Inferior parietal cortex (tissue), 1 donor: ENCODE data around the gene EXOSC2.

Experiments used
- DNase-seq: peaks from one replicate; pipeline ENCODE4 v3.0.0-alpha.2; 2016; ENCODE audit errors: extremely low spot score

EXOSC2 gene

DNA sequence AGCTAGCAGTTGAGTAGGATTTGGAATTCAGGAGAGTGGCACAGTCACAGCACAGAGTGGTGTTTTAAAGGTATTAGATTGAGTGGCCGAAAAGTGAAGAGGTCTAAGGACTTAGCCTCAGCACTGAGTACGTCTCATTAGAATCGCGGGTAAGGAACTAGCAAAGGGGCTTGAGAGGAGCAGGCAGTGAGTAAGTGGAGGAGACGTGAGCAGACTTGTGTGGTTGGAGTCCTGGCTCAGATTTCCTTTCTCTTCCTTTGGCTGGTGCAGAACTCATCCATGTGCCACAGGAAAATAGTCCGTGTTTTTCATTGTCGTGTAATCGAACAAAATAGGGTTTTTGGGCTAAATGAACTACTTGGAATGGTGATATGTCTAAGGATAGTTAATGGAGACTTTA lies 3.4 kb downstream of the EXOSC2 start:
- no peak for DNase-seq

DNA sequence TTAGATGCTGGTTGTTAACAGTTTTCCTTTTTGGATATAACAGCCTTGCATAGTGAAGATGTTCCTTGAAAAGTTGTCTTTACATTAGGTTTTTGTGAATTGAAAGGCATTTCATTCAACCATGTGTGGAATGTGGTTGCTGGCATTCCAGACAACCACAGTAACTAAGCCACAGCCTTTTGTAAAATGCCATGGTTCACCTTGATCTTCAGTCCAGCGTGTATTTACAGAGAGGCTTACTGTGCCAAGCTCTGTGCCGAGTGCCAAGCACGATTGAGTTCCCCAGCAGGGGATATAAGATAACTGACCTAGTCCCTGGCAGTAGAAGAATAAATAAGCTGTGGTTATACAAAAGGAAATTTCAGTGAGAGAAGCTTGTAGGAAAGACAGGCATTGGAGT lies 4.9 kb downstream of the EXOSC2 start:
- DNase-seq = no peak

- no peak for DNase-seq
Observed at GRCh38 chr9:130699047-130699446, 5.5 kb downstream of the EXOSC2 start.

GRCh38 chr9:130701059-130702022 lies 7.8 kb downstream of the EXOSC2 start:
- DNase-seq = peak; percentile 81

- no peak for DNase-seq
Observed at GRCh38 chr9:130703501-130703900, 9.9 kb downstream of the EXOSC2 start.

GRCh38 chr9:130707225-130707976 lies 13.8 kb downstream of the EXOSC2 start:
- DNase-seq = peak; percentile 71

DNA sequence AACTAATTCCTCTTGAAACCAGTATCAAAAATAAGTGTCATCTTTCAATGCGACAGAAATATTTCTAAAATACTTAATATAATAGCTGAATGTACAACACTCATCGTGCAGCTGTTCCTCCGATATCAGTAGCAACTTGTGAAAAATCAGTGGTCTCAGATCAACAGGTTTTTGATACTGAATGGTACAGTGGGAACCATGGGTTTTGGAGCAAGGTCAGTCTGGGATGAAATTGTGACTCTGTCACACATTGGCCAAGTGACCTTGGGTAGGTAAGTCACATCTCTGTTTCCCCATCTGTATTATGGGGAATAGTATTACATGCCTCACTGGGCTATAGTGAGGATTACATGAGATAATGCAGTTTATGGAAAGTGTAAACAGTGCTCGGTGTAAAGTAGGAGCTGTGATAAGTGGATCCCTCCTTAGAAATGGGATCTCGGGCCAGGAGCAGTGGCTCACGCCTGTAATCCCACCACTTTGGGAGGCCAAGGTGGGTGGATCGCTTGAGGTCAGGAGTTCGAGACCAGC lies 17.3 kb downstream of the EXOSC2 start:
- no peak for DNase-seq

DNA sequence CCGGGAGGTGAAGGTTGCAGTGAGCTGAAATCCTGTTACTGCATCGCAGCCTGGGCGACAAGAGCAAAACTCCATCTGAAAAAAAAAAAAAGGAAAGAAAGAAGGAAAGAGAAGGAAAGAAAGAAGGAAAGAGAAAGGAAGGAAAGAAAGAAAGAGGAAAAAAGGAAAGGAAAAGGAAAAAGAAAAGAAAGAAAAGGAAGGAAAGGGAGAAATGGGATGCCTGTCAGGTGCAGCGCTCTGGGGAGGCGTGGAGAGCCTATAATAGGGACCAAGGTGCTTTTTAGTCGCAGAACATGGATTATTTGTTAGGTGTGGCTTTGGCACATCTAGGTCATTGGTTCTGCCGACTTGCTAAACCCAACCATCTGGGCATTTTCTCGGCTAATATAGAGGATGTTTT lies 17.9 kb downstream of the EXOSC2 start:
- no peak for DNase-seq

- peak; percentile 98 for DNase-seq
Observed at GRCh38 chr9:130712564-130713285, 19.1 kb downstream of the EXOSC2 start.

DNA sequence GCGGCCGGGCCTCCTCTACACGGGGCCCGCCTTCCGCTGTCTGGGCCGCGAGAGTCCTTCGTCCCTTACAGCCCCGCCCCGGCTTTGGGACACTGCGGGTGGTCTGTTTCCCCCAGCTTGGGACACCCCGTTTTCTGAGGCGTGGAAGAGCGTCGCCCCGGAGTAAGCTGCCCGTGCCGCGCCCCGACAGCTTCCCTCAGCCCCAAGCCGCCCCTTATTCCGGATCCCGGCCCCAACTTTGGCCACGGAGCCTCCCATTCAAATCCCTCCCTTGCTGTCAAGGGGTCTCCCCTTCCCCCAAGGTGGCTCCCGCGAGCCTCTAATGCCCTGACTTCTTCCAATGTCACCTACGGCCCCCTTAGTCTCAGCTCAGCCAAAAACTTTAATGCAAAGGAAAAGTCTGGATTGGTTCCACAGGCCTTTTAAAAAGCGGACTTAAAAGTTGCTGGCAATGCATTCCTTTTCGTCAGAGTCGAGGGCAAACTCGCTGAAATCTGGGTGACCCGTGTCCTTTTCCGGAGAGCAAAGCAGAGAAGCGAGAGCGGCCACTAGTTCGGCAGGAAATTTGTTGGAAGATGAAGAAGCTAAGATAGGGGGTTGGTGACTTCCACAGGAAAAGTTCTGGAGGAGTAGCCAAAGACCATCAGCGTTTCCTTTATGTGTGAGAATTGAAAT lies 19.8 kb downstream of the EXOSC2 start:
- DNase-seq = peak; percentile 24

DNA sequence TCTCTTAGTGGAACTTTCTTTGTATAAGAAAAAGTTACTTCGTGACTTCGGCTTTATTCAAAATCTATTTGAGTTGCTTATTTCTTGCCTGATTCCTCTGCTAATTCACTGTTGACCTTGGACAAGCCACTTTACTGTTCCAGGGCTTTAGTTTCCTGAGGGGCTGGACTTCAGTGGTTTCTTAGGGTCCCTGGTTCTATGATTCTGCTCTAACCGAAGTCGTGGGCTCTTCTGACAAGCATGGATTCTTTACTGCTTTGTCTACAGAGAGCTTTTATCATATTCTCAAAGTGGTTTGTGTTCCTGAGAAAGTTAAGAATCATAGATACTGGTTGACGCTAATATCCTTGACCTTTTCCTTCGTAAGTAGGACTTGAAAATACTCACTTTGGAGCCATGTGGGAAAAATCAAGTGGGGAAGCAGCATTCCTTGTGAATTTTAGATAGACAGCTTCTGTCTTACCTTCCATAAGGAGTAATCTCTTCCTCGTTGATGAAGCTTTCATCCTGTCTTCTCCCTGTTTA lies 21.1 kb downstream of the EXOSC2 start:
- no peak for DNase-seq

- no peak for DNase-seq
Observed at GRCh38 chr9:130715270-130715669, 21.7 kb downstream of the EXOSC2 start.

DNA sequence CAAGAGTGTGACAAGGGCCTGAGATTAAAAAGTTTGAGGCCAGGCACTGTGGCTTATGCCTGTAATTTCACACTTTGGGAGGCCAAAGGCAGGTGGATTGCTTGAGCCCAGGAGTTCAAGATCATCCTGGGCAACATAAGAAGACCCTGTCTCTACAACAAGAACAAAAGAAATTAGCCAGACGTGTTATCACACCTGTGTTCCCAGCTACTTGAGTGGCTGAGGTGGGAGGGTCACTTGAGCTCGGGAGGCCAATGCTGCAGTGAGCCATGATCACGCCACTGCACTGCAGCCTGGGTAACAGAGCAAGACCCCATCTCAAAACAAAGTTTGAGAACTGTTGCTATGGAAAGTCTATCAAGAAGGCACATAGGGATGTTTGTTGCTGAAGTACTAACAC lies 25.0 kb downstream of the EXOSC2 start:
- no peak for DNase-seq

DNA sequence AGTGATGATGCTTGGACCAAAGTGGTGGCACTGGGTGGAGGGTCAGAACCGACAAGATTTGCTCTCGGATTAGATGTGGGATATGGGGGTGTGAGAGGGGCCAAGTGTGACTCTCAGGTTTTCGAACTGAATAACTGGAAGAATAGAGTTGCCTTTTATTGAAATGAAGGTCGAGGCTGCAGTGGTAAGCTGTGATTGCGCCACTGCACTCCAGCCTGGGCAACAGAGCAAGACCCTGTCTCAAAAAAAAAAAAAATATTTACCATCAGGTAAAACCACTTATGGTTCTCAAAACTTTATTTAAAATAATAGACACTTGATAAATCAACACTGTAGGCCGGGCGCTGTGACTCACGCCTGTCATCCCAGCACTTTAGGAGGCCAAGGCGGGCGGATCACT lies 27.2 kb downstream of the EXOSC2 start:
- DNase-seq = no peak

- DNase-seq = no peak
Observed at GRCh38 chr9:130728721-130729120, 35.1 kb downstream of the EXOSC2 start.

DNA sequence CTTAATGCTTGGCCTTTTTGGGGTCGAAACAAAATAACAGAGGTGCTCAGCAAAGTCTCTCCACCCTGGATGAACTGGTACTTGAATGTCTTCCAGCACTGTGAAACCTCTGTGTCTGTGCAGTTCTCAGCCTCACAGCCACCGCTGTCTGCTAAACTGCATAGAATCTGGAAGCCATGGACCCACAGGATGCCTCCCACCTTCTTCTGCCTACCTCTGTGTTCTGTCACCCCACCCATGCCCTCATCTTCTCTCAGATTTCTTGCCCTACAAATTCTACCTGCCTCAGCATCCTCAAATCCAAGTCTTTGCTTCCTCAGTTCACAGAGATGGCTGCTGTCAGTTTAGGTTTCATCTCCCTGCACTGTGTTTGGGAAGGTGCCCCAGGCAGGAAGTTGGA lies 35.6 kb downstream of the EXOSC2 start:
- DNase-seq = no peak

DNA sequence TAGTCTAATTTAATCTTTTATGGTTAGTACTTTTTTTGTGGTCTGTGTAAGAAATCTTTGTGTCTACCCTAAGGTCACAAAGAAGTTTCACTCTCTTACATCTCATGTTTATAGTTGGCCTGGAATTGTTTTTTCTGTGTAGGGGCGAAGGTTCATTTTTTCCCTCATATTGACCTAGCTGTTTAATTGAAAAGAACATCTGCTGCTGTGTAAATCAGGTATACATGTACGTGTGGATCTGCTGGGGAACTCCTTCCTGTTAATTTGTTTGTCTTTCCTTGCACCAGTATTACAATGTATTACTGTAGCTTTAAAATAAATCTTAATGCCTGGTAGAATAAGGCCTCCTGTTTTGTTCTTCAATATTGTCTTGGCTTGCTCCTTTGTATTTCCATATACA lies 37.8 kb downstream of the EXOSC2 start:
- no peak for DNase-seq

- DNase-seq = no peak
Observed at GRCh38 chr9:130732136-130732535, 38.6 kb downstream of the EXOSC2 start.

GRCh38 chr9:130732793-130733221 lies 39.2 kb downstream of the EXOSC2 start:
- DNase-seq = no peak

GRCh38 chr9:130735566-130735965 lies 42.0 kb downstream of the EXOSC2 start:
- no peak for DNase-seq

DNA sequence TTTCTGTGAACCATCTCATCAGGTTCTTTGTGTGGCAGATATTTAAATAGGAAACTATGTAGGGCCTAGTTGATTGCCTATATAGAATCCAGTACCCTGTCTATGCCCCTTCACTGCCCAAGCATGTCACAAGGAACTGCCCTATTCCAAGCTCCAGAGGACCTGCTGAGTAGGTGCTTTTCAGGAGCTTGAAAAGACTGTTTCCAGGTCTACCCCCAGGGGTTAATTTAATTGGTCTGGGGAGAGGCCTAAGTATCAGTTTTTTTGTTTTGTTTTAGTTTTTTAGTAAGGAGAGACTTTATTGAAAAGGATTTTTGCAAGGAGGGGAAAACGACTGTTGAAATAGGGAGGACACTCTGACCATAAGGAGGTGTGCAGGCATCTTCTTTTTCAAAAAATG lies 43.3 kb downstream of the EXOSC2 start:
- no peak for DNase-seq
